Panc1 (cell line): ENCODE data around the gene SHISAL1.
"Not testable (repeated sequence)": the region's sequence is repeated elsewhere in the genome, so short reads cannot be mapped to it uniquely, and the experiment has no call there.

Experiments
- POLR2AphosphoS5 ChIP-seq: IDR thresholded peaks from 2 replicates; pipeline ENCODE4 v1.6.1; 2012; ENCODE audit warnings: mild to moderate bottlenecking, low read depth, low read length, moderate library complexity
- SIN3A ChIP-seq: IDR thresholded peaks from 2 replicates; pipeline ENCODE4 v1.6.1; 2012; ENCODE audit warnings: low read depth, mild to moderate bottlenecking, low read length, moderate library complexity, borderline replicate concordance; ENCODE audit not compliant: insufficient read depth

- not testable (repeated sequence) for TF ChIP-seq POLR2AphosphoS5, SIN3A
These were observed 10.5 kb upstream of the SHISAL1 start for GRCh38 chr22:44323140-44323790.
